Measurements from ENCODE around the gene ARMH2. TPM values are rescaled to one million over a fixed set of nuclear protein-coding genes. Genes with fewer than 3 reads are reported as not detected.

Gene ARMH2
- total RNA-seq, 4 donors from 2014 or later = not detected

GRCh38 chr6:24827162-24827561 is 28.4 kb upstream of the ARMH2 start:
- Histone ChIP-seq H3K27ac (no peak overlapping the region), H3K27me3 (no peaks in the 10 kb centered on the region)

GRCh38 chr6:24825130-24825630 is 26.5 kb upstream of the ARMH2 start:
- TF ChIP-seq POLR2A (IDR thresholded peaks at IDR 0.05) = no peak
- TF ChIP-seq CTCF (IDR thresholded peaks at IDR 0.05) = no peak
- H3K4me3 ChIP-seq = no peak overlapping the region
- H3K36me3 ChIP-seq = no peaks in the 10 kb centered on the region
- intact Hi-C loops (cut with DNase I; ENCODE audit: low total_unique reads) = no loop called here
- H3K27ac ChIP-seq = no peak overlapping the region
- H3K27me3 ChIP-seq = no peaks in the 10 kb centered on the region
- H3K4me1 ChIP-seq = no peaks in the 10 kb centered on the region
- no peaks in the 10 kb centered on the region for H3K9me3 ChIP-seq
- no peak for DNase-seq

More at GRCh38 chr6:24827162-24827561, 28.4 kb upstream of the ARMH2 start:
- no peak for DNase-seq
- H3K4me3 ChIP-seq = no peak overlapping the region
- intact Hi-C loops (cut with DNase I; ENCODE audit: low total_unique reads) = no loop called here
- no peaks in the 10 kb centered on the region for H3K4me1 ChIP-seq
- H3K9me3 ChIP-seq = no peaks in the 10 kb centered on the region
- TF ChIP-seq CTCF (IDR thresholded peaks at IDR 0.05) = no peak
- no peak for TF ChIP-seq POLR2A (IDR thresholded peaks at IDR 0.05)
- H3K36me3 ChIP-seq = no peaks in the 10 kb centered on the region

DNA sequence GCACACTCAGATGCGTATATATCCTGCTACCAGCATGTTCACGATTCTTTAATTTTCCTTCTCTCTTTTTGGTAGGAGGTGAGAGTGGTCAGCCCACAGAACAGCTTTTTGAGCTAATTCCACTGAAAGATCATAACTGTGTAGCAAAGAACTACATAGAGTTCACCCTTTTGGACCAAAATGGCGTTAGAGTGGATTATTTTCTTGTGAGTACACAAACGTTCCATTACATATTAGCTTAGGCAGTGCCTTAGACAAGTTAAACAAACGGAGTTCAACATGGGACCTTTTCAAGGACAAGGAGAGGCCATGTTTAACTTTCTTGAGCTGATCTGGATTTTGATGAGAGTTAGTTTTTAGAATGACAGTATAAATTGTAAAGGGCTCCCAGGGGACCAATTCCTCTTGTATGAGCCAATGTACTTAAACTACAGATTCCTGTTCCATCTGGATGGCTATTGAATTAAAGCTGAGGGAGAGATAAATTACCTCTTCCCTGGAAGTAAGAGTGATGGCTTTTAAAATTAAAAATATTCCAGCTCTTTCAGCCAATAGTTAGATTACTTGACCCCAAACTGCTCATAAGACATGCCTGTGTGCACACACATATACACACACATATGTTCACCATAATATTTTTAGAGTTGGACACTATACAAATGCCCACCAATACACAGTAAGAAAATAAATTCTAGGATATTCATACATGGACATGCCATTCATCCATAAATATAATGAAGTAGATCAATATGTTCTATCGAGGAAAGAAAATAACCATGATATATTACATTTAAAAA is 25.6 kb upstream of the ARMH2 start:
- no peak overlapping the region for H3K4me3 ChIP-seq
- TF ChIP-seq CTCF (IDR thresholded peaks at IDR 0.05) (no peak), POLR2A (IDR thresholded peaks at IDR 0.05) (no peak)
- H3K27ac ChIP-seq = no peak overlapping the region
- H3K9me3 ChIP-seq = no peaks in the 10 kb centered on the region
- no peaks in the 10 kb centered on the region for H3K27me3 ChIP-seq
- intact Hi-C loops (cut with DNase I; ENCODE audit: low total_unique reads) = no loop called here
- no peaks in the 10 kb centered on the region for H3K36me3 ChIP-seq
- DNase-seq = no peak
- H3K4me1 ChIP-seq = no peaks in the 10 kb centered on the region

DNA sequence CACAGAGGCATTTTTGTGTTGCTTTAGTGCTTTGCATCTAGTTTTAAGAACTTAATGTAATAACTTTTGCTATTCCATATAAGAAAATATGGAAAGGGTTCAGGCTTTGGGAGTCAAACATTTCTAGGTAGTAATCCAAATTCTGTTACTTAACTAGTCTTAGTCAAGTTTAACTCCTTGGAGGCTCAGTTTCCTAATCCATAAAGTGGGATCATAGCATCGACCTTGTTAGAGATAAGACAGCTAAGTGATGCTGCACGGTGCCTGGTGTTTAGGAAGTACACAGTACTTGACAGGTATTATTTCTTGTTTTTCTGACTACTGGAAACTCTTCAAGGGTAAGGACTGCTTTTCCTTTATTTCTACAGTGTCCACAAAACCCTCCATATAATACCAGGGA is 24.5 kb upstream of the ARMH2 start:
- TF ChIP-seq POLR2A (IDR thresholded peaks at IDR 0.05) = no peak
- TF ChIP-seq CTCF (IDR thresholded peaks at IDR 0.05) = no peak
- no peaks in the 10 kb centered on the region for H3K36me3 ChIP-seq
- H3K4me3 ChIP-seq = no peak overlapping the region
- no peaks in the 10 kb centered on the region for H3K4me1 ChIP-seq
- intact Hi-C loops (cut with DNase I; ENCODE audit: low total_unique reads) = no loop called here
- DNase-seq = no peak
- no peaks in the 10 kb centered on the region for H3K9me3 ChIP-seq
- H3K27me3 ChIP-seq = no peaks in the 10 kb centered on the region
- no peak overlapping the region for H3K27ac ChIP-seq

DNA sequence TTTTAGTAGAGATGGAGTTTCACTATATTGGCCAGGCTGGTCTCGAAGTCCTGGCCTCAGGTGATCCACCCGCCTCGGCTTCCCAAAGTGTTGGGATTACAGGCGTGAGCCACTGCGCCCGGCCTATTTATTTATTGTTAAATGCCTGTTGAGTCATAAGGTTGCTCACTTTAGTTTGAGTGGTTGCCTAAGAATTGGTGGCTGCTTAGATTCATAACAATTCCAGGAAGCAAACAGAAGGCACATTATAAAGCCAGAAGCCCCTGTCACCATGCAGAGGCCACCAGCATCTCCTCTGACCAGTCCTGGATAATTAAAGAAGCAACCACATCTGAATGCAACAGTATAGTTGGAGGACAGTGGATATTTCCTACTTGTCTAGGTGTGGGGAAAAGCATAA is 24.0 kb upstream of the ARMH2 start:
- no peak for DNase-seq
- Histone ChIP-seq H3K27me3 (no peaks in the 10 kb centered on the region), H3K36me3 (no peaks in the 10 kb centered on the region), H3K4me3 (no peak overlapping the region), H3K9me3 (no peaks in the 10 kb centered on the region), H3K27ac (no peak overlapping the region), H3K4me1 (no peaks in the 10 kb centered on the region)
- no peak for TF ChIP-seq POLR2A (IDR thresholded peaks at IDR 0.05)
- TF ChIP-seq CTCF (IDR thresholded peaks at IDR 0.05) = no peak
- intact Hi-C loops (cut with DNase I; ENCODE audit: low total_unique reads) = no loop called here
